HG02759 (cell line): ENCODE data around the gene PCID2.

Experiments
- ATAC-seq: cut with Tn5 transposase; IDR thresholded peaks from one replicate; pipeline ENCODE4 v1.9.1; 2021; ENCODE audit warnings: mild to moderate bottlenecking, moderate library complexity; ENCODE audit not compliant: unreplicated experiment

Gene PCID2

DNA sequence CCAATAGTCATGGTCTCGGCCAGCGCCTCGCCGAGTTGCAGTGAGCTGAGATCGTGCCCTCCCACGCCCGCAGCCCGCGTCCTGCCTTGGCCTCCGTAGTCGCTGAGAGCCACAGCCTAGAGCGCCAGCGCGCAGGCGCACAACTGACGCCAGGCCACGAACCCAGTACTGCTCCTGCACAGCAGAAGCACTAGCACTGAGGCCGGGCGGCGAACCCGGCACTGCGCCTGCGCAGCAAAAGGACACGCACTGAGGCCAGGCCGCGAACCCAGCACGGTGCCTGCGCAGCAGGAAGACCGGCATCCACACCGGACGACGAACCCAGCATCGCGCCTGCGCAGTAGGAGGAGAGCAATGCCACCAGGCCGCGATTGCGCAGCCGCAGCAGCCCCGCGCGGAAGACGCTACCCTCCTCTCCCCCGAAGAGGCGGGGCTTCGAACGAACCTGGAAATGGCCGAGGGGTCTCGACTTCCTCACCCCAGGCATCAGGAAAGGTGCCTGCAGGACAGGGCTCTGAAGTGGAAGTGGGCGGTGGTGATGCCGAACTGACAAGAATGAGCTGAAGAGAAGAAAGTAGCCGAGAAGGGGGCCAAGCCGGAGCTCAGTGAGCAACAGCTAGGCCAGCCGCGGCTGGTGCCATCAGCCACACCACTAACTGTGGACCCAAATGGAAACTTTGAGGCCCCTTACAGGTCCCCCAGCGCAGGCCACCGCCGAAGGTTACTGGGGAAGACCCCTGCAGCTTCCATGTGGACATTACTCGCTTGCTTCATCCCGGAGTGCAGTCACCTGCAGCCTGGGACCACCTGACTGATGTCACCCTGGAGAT lies 78.3 kb downstream of the PCID2 start:
- ATAC-seq: no peak

DNA sequence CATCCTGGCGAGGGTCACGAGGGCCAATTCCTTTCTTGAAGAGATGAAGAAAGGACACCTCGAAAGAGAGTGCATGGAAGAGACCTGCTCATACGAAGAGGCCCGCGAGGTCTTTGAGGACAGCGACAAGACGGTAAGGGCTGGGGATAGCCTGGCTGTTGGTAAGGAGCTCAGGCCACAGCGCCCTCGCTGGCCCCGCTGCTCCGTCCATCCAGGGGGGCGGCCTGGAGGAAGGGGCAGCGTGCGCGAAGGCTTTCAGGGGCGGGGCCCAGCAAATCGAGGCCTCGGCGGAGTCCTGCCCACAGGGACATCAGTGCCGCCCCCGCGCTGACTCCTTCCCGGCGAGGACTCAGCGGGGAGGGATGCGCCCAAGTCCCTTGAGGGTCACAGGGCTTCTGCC lies 79.0 kb downstream of the PCID2 start:
- no peak for ATAC-seq
